ENCODE results near the gene HNRNPL.
"Not testable (repeated sequence)": the region's sequence is repeated elsewhere in the genome, so short reads cannot be mapped to it uniquely, and the experiment has no call there.

Gene HNRNPL

GRCh38 chr19:38869160-38869835 is 19.5 kb upstream of the HNRNPL start:
- peak; percentile 30 for DNase-seq

GRCh38 chr19:38868551-38868950 is 18.8 kb upstream of the HNRNPL start:
- DNase-seq, result no peak

GRCh38 chr19:38867171-38867780 is 17.5 kb upstream of the HNRNPL start:
- DNase-seq, result no peak

DNA sequence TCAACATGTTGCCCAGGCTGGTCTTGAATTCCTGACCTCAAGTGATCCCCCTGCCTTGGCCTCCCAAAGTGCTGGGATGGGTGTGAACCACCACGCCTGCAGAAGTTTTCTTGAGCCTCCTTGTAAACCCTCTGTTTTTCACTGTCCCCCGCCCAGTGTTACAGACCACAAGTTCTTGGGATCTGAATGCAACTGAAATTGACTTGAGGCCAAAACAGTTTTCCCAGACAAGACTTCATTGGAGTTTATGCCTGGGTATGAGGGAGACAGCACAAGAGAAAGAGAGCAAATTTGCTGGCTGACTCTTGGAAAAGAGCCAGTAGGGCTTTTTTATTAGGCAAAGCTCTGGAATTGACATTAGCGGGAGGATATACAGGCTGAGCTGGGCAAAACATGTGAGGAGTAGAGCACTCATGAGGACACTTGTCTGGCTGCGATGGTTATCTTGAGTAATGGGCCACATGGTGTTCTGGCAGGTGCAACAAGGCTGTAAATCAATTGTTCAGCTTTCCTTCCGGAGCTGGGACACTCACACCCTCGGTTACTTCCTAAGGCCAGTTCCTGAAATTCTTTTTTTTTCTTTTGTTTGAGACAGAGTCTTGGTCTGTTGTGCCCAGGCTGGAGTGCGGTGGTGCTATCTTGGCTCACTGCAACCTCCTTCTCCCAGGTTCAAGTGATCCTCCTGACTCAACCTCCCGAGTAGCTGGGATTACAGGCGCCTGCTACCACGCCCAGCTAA is 12.7 kb upstream of the HNRNPL start:
- DNase-seq, result no peak

- no peak for DNase-seq
These were observed 11.6 kb upstream of the HNRNPL start for GRCh38 chr19:38861368-38861767.

DNA sequence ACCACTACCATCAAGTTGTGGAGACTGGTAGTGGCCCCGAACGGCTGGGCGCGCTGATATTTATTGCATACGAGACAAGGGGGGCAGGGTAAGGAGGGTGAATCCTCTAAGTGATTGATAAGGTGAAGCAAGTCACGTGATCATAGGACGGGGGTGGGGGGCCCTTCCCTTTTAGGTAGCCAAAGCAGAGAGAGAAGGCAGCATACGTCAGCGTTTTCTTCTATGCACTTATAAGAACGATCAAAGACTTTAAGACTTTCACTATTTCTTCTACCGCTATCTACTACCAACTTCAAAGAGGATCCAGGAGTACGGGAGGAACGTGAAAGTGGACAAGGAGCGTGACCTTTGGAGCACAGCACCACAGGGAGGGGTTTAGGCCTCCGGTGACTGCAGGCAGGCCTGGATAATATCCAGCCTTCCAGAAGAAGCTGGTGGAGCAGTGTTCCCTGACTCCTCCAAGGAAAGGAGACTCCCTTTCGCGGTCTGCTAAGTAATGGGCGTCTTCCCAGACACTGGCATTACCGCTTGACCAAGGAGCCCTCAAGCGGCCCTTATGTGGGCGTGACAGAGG is 9.9 kb upstream of the HNRNPL start:
- not testable (repeated sequence) for DNase-seq

DNA sequence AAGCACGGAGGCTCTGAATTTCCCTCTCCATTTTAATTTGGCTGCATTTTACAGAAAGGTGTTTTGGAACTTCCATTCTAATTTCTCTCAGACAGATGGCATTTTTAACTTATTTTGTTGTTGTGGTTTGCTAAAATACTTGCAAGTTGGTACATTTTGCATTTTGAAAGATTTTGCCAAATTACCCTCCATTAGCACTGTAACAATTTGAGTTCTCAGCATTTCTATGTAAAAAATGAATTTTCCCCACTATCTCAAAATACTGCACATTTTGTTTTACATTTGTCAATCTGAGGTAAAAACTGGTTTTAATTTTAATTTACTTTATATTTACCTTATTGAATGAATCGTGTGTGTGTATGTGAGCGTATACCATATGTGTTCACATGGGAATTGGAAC is 7.0 kb upstream of the HNRNPL start:
- DNase-seq, result no peak

- DNase-seq, result not testable (repeated sequence)
These were observed 6.0 kb upstream of the HNRNPL start for GRCh38 chr19:38855751-38856150.

GRCh38 chr19:38854961-38855360 is 5.2 kb upstream of the HNRNPL start:
- DNase-seq, result not testable (repeated sequence)

GRCh38 chr19:38853214-38853613 is 3.4 kb upstream of the HNRNPL start:
- DNase-seq, result no peak

DNA sequence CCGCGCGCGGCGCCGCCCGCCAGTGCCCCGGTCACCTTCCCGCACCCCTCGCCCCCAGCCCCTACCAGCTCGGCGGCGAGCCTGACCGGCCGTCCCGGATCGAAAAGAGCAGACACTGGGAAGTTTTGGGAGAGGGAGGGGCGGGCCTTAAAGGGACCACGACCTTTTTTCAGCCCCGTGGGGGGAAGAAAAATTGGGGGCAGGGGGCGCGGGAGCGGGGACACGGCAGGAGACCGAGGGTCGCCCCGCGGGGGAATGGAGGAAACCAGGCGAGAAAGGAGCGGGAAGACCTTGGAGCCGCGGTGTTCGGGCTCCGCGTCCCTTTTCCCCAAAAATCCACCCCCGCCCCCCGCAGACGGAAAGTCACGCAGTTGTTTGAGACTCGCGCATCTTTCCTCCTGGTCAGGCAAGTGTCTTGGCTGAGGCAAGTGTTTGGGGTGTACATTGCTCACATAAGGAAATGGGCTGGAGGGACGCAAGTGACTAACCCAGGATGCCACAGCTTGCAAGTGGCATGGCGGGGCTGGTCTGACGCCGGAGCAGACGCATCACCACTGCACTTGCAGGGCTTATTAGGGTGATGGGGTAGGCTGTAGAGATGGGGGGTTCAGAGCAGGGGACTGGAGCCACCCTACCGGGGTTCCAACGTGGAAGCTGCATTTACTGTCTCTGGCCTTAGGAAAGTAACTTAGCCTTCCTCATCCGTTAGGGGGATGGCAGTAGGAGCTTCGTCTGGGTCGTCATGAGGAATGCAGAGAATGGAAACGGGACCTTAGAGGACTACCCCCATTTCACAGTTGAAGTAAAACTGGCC is 2.7 kb upstream of the HNRNPL start:
- DNase-seq, result peak; percentile 57

DNA sequence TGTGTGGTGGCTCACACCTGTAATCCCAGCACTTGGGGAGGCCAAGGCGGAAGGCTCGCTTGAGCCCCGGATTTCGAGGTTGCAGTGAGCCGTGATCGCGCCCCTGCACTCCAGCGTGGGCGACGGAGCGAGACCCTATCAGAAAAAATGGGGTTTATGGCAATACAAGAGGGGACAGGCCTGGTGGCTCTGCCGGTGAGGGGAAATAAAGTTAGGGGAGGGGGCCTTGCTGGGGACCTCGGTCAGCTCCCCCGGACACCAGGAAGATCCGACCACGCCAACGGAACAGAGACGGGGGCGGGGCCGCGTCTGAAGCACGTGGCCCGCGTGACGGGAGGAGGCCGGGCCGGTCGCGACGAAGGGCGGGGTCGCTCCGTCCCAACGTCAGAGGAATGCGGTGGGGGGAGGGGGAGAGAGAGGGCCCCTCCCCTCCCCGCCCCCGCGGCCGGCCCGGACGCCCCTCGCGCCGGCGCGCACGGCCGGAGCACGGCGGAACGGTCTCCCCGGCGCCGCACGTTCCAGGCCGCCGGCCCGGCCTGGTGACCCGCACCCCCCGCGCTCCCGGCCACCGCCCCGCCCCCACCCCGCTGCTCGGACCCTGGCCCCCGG is 1.9 kb upstream of the HNRNPL start:
- peak; percentile 90 for DNase-seq

DNA sequence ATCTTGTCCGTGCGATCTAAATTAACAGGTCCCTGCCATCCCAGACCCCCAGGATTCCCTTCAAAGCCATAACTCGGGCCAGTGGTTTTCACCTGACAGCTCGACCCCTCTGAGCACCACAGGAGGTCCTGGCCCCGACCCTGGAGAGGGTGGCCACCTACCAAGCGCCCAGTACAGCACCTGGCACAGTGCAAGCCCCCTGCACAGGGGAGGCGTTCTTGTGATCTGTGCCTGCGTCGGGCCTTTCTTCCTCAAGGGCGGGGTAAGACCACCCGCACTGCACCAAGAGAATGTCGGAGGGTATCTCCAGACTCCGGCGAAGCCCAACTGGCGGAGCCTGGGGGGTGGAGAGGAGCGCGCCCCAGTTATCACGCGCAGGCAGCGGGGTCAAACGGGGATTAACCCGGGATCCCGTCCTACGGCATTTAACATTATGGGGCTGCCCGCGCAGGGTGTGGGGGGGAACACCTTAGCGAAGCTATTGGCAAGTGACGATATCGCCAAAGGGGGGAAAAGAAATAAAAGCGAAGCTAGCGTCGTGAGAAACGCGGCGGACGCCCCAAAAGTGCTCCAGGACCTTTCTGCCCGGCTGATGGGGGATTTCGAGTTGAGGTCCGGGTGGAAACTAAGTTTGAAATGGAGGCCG is 1.3 kb upstream of the HNRNPL start:
- DNase-seq, result peak; percentile 49

GRCh38 chr19:38850436-38850975 is 720 bp upstream of the HNRNPL start:
- peak; percentile 97 for DNase-seq

DNA sequence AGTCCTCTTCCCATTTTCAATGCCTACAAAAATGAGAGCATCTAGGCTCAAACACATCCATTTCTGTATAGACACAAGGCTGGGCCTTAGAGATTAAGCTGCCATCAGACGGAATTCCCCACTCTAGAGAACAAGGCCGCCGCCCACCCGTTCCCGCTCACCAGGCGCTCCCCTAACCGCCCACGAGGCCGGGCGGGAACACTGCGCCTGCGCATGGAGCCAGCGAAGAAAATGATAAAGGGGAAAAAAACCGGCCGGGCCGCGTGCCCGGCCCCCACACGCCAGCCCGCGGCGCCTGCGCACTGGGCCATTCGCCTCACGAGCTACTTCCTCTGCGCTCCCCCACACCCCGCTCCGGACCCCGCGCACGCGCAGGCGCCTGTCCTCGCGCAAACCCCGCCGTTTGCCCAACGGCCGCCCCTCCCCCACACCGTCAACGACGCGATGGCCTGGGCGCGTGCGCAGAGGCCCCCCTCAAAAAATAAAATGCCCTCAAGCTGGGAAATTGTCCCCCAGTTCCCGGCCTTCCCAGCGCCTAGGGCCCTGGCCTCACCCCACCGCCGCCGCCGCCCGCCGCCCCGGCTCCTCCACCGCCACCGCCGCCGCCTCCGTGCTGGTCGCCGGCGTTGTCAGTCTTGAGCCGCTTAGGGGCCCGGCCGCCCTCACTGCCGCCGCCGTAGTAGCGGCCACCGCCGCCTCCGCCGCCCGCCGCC is 483 bp downstream of the HNRNPL start:
- peak; percentile 100 for DNase-seq

DNA sequence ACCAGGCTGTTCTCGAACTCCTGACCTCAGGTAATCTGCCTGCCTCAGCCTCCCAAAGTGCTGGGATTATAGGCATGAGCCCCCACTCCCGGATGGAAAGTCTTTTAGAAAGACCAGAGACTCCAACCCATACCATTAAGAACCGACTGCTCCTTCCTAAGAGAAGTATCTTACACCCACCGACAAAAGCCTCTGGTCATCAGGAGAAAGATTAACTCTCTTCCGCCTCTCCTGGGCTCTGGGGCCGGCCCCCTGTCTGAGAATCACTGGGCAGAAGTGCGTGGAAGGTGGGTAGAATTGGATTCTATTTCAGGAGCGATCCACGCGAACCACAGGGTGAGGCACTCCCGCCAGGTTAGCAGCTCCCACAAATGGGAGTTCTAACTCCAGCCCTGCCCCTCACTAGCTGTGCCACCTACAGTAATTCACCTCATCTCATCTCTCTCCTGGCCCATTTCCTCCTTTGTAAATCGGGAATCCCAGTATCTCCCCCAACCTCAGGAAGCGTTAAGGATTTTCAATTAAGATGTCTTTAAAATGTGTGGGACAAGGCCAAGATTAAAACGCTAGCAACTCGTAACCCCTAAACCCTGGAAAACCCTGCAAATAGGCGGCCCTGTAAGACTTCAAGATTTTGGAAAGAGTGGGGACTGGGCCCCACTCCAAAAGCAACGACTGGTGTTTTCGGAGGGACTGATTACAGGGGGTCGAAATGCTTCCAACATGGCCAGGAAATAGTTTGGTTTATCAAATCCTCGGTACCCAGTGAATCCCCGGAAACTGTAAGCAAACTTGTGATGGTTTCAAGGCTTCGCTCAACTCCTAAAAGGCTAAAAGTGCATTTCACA is 1.3 kb downstream of the HNRNPL start:
- DNase-seq, result no peak

GRCh38 chr19:38846097-38846496 is 3.7 kb downstream of the HNRNPL start:
- DNase-seq, result no peak

- no peak for DNase-seq
These were observed 4.3 kb downstream of the HNRNPL start for GRCh38 chr19:38845374-38846024.

DNA sequence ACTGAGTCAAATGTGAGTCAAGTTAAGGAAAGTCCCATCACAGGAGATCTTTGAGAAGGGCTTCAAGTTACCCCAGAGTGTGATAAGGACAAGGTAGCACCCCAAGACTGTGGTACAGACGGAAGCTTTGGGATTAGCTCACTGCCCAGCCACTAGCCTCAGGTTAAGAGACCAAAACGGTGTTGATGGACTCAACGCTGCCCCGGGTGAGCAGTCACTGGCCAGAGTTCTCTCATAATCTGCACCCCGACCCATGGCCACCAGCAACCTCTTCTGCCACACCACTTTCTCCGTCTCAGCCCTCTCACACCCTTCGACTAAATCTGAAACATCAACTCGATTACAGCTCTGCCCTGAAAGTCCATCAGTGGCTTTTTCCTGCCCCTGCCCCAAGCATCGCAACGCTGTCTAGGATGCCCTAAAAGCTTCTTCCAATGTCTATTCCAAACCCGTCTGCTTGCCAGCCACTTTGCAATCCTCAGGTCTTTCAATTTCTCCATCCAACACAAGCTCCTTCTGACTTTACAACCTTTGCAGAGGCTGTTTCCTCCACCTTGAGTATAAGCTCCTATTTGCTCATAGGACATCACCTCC is 5.6 kb downstream of the HNRNPL start:
- DNase-seq, result no peak
